ENCODE measurements around the gene IARS1.

Gene IARS1

DNA sequence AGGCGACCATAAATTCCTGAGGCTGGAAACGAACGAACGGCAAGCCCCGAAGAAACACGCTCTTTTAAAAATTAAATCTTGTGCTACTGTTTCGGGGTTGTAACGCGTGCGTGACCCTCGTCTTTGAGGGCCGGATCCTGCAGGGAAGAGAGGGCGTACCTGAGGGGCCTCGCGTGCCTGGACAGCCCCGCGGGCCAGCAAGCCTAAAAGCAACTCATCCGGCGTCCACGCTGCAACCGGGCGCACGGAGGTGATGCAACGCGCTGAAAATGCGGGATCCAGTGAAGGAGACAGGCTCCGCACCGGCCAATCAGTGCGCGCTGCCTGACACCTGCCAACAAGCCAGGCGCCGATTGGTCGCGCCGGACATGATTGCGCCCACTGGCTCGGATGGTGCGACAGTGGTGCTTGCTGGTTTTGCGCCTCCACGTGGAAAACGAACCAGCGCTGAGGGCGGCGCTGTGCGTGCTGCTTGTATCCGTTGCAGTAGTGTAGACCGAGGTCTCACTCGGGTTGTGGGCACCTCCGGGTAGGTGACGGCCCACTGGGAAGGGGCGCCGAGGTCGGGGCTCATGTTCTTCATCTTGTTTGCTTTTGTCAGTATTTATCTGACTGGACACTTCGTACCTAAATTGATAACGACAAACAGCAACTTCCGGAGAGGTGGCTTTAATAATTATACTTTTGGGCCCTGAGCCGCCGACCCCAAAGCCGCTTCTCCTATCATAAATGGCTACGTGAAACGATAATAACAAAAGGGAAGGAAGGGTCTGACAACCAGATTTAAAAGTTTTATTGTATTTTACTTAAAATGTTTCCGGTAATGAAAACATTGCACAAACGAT is at the start of gene IARS1:
Gene IARS1, minus strand, starts transcription at position 246 of the 845 bp plus-strand sequence. CDS start 4,278 bp downstream, outside the sequence.
- DNase-seq, result peak; percentile 99

- no peak for DNase-seq
Observed at GRCh38 chr9:92342825-92343488, 49.5 kb upstream of the IARS1 start.

GRCh38 chr9:92341578-92341977 is 48.1 kb upstream of the IARS1 start:
- no peak for DNase-seq

DNA sequence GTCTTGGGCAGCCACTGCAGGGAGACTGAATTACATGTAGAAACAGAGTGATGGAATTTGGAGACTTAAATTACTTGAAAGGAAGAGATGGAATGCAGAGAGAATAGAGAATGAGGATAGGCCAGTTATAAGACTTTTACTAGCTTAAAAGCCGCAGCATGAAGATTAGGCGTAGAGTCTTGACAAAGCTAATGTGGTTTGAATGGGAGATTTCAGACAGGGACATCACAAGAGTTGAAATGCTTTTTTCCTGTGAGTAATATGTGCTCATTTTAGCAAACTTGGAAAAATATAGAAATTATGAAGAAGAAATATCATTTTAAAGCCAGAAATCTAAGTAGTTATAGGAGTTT is 39.8 kb upstream of the IARS1 start:
- DNase-seq, result no peak

DNA sequence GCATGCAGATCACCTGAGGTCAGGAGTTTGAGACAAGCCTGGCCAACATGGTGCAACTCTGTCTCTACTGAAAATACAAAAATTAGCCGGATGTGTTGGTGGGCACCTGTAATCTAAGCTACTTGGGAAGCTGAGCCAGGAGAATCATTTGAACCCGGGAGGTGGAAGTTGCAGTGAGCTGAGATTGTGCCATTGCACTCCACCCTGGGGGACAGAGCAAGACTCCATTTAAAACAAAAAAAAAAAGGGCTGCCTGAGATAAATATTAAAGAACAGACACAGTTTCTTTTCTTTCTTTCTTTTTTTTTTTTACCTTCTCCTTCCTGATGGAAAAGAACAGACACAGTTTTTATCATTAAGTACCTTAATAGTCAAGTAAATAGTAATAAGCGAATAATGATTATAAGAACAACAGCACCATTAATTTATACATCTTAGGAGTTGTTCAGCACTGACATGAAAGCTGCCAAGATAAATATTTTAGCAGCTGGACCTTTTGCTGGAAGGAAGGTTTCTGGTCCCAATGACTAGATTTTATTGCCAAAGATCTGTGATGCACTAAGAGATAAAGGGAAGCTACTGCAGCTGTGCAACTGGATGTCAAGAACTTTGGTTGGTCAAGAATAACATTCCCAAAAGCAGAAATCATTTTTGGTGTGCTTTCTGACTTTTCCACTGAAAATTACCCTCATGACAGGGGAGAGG is 39.2 kb upstream of the IARS1 start:
- DNase-seq, result no peak

- peak; percentile 58 for DNase-seq
Observed at GRCh38 chr9:92328225-92328624, 34.7 kb upstream of the IARS1 start.

DNA sequence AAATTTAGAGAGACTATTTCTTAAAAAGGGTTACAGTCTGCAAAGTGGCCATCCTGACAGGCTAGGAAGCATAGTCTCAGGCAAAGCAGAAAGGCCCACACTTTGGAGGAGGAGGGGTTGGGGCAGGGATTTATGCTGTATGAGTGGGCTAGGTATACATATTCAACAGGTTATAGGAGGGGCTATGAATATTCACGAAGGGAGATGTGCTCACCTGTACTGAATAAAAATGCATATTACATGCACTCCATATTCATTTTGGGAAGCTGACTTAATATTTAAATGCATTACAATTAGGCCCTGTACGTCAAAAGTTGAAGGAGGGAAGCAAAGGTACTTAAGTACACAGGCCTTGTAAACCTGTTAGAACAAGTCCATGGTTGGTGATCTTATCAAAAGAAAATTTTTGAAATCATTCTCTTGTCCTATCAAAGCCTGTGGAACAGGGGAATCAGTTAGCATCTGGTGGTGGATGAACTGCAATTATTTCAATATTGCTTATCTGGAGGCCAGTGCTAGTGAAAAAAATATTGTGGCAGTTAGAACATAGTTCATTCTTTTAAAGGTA is 33.9 kb upstream of the IARS1 start:
- no peak for DNase-seq

GRCh38 chr9:92325991-92326500 is 32.5 kb upstream of the IARS1 start:
- DNase-seq, result no peak

GRCh38 chr9:92325269-92325990 is 31.9 kb upstream of the IARS1 start, which contains the start of the genes CENPP and NOL8:
TSS of gene CENPP (plus strand) at chr9:92325953.
TSS of gene NOL8 (minus strand) at chr9:92325350. CDS start at chr9:92324161, 1,189 bp downstream.
- DNase-seq, result peak; percentile 89

- DNase-seq, result no peak
Observed at GRCh38 chr9:92324889-92325268, 31.4 kb upstream of the IARS1 start.

GRCh38 chr9:92324431-92324830 is 30.9 kb upstream of the IARS1 start:
- no peak for DNase-seq

DNA sequence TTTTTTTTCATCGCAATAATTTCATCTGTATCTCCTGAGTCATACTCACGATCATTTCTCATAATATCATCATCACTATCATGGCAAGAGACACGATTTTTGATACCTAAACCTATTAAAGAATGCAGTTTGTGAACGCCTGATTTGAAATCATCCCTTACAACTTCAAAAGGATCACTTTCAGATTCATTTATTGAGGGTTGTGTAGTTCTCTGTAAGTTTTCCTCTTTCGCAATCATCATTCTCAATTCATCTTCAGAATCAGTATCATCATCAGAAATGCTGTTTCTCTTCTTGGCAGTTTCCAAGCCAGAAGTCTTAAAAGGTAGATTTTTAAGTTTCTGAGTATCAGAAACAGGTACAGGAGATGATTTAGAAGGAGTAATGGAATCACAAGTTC is 22.0 kb upstream of the IARS1 start:
- no peak for DNase-seq

DNA sequence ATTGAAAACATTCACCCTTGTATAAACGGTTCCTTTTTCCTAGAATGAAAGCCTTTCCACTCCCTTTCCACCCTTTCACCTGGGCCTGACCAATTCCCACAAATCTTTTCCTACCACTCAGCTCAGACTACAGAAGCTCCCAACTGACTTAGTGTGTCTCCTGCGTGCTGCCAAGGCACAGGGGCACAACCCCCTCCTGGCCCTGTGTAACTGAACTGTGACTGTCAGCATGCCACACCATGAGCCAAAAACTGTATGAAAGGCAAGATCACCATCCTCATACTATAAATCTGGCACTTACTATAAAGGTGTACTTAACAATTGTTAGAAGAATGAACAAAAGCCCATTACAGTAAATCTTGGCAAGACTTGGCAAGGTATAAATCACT is 20.1 kb upstream of the IARS1 start:
- no peak for DNase-seq

DNA sequence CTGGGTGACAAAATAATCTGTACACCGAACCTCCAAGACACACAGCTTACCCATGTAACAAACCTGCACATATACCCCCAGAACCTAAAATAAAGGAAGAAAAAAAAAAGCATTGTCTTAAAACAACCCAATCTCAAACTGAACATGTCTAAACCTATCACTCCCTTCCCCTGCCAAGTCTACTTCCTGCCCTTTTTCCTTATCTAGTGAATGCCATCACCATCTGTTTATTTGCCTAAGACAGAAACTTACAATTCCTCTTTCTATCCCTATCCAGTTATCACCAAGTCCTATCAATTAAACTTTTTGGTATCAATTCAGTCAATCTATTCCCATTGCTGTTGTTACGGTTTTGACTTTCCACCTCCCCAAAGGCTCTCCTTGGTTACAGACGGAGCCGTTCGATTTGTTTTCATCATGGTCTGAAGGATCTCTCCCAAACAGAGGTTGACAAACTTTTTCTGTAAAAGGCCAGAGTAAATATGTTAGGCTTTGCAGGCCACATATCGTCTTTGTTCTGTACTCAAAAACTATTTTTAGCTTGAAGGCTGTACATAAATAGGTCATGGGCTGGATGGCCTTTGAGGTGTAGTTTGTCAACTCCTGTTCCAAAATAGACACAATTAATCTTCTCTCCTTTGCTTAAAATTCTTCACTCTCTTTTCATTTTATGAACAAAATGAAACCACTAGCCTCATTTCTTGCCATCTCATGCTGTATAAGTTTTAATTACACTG is 19.6 kb upstream of the IARS1 start:
- DNase-seq, result no peak

DNA sequence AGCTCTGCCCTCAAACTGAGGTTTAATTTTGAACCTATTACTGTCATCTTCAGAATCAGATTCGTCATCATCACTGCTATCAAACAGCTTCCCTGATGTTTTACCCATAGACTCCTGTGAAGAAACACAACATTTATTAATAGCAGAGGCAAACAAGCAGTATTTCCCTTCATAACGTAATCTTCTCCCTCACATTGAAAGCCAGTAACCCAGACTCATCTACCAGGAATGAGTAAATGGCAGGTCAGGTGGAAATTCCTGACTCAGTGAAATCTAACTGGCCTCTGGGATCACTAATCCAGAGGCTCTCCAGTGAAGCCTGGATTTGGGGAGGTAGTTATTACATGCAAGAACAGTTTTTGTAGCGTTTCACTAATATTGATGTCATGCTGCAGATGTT is 17.1 kb upstream of the IARS1 start:
- DNase-seq, result no peak

GRCh38 chr9:92308893-92309292 is 15.4 kb upstream of the IARS1 start:
- DNase-seq, result no peak

DNA sequence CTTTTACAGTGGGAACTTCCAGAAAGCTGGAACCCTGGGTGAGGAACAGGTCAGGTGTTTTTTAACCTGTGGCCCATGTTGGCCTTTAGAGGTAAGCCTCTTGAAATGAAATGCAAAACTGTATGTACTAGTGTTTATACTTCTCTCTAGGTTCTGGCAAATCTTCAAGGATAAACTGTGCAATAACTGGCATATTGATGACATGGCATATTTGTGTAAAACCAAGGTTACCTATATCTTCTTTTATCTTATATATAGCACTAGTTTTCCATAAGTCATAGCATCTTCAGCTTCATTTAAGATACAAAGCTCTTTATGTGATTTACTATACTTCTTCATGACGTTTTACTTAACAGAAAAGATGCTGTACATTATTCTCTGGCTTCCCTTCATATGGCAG is 7.4 kb upstream of the IARS1 start:
- no peak for DNase-seq

DNA sequence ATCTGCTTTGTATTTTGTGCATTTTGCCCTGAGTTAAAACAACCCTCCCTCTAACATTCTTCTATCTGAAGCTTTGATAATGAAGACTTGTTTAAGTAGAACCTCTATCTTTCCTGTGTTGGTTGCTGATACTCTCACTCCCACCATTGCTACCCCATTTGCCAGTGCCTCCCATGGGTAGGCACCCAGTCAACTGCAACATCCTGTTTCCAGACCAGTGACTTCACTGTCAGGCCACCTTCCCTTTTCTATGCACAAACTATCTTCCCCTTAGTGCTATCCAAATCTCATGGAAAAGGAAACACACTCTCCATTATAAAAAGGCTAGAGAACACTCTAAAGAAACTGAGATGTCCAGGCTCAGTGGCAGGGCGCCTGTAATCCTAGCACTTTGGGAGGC is 5.6 kb upstream of the IARS1 start:
- no peak for DNase-seq

DNA sequence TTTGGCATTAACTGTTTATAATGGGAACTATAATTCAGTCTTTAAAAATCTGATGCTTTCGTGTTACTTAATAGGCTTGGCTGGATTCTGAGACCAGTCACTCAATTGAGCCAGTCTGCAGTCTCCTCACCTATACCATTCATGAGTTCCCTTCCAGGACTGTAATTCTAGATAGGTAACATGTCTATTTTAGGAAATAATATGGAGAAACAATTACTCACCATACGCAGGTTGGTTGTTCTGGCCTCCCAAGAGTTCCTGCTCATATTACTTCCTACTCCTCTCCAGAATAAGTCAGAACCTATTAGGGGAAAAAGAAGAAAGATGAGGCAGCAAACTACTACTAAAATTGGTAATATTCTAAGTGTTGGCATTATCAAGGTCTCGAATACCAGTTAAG is 4.5 kb upstream of the IARS1 start:
- DNase-seq, result no peak

DNA sequence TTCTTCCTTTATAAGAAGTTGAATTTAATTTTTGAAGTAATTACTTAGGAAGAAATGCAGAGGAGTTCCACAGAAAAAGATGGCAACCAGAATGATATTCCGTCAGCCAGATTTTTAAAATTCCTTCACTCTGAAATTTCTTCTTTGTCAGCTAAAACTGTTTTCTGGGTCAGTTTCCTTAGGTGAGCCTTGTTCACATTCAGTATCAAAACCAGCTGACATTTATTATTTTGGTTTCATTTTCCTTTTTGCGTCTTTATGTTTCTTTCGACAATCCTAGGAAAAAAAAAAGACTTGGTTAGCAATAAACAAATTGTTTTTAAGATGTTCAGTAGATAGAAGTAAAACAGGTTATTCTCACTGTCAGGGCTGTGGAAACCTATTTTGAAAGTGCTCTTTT is 4.1 kb upstream of the IARS1 start:
- no peak for DNase-seq

DNA sequence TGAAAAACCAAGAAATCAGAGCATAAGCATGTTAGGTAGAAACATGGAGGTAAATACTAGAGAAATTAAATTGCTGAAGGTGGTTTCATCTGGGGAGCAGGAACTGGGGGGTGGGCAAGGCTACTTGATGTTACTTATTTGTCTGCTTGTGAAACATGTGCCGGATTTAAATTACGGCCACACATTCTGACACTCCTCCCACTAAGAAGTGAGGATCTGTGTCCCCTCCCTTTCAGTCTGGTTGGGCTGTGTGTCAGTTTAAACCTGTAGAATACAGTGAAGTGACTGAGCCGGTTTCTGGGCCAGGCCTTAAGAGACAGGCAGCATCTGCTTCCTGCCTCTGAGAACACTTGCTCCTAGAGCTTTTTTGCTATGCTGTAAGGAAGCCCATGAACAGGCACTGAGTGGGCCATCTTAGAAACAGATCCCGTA is 2.3 kb upstream of the IARS1 start:
- DNase-seq, result no peak

All from fibroblast of skin of right quadriceps (primary cell).